Cardiac atrium fibroblast (primary cell): Measurements from ENCODE around the gene COX8A. TPM values are rescaled to one million over a fixed set of nuclear protein-coding genes. Genes with fewer than 3 reads are reported as not detected.

Source experiments
- total RNA-seq: library from RNA; depleted of rRNA; stranded (reverse); fragments of >200 nt; gene quantifications from 2 replicates; pipeline ENCODE4 v1.2.3, GENCODE V29; 2015

COX8A gene
- 423 and 461 TPM in 2 replicates for total RNA-seq

GRCh38 chr11:63974259-63975143 is at the start of gene COX8A:
COX8A (plus strand) TSS chr11:63974620; CDS start chr11:63974681, 61 bp downstream.

GRCh38 chr11:63938479-63939396 is 35.7 kb upstream of the COX8A start, which contains the start of gene NAA40:
NAA40 (plus strand) TSS chr11:63939002; CDS start chr11:63939097, 95 bp downstream.

GRCh38 chr11:63986156-63986931 is 11.9 kb downstream of the COX8A start, which contains the start of gene OTUB1:
OTUB1 (plus strand) TSS chr11:63986438; CDS start chr11:63986457, 19 bp downstream.

Other genes starting within 250 kb of the COX8A start
- gene ZFTA, start 205.8 kb upstream of the COX8A start, total RNA-seq = 16.5 and 28.2 TPM in 2 replicates
- 16.5 and 18.1 TPM in 2 replicates for gene SPINDOC, start 161.2 kb upstream of the COX8A start, total RNA-seq
- 13.4 and 13.7 TPM in 2 replicates for gene MARK2, start 135.5 kb upstream of the COX8A start, total RNA-seq
- 3.2 and 3.4 TPM in 2 replicates for gene RCOR2, start 57.5 kb upstream of the COX8A start, total RNA-seq
- gene NAA40, start 35.6 kb upstream of the COX8A start, total RNA-seq = 11.0 and 13.9 TPM in 2 replicates
- 62.6 and 68.4 TPM in 2 replicates for gene OTUB1, start 11.8 kb downstream of the COX8A start, total RNA-seq
- under 0.01 and 1.1 TPM in 2 replicates for gene FLRT1, start 61.3 kb downstream of the COX8A start, total RNA-seq
- 13.1 and 16.1 TPM in 2 replicates for gene MACROD1, start 191.5 kb downstream of the COX8A start, total RNA-seq
- gene STIP1, start 211.6 kb downstream of the COX8A start, total RNA-seq = 116 and 128 TPM in 2 replicates
- gene FERMT3, start 232.1 kb downstream of the COX8A start, total RNA-seq = 9.2 and 13.1 TPM in 2 replicates